Prostate gland (tissue), 2 donors: ENCODE data around the gene SLC25A5.

Experiments used
- POLR2A ChIP-seq: fragments of 450-650 bp; IDR thresholded peaks from one replicate; pipeline ENCODE4 v1.6.1; 2016; ENCODE audit warnings: antibody characterized with exemption, mild to moderate bottlenecking
- TF ChIP-seq, protein P1 (sequence below), 4 experiments: fragments of 200-600 bp in 2 of 4; fragments of 450-650 bp in 2 of 4; sonication (generic) in 2 of 4; IDR thresholded peaks; 1 replicate in 3 of 4; 2 replicates in 1 of 4; pipeline ENCODE4 v1.5.1; 2016 to 2019; ENCODE audit warnings: antibody characterized with exemption in 4 of 4, mild to moderate bottlenecking in 2 of 4, moderate library complexity in 2 of 4

DNA sequence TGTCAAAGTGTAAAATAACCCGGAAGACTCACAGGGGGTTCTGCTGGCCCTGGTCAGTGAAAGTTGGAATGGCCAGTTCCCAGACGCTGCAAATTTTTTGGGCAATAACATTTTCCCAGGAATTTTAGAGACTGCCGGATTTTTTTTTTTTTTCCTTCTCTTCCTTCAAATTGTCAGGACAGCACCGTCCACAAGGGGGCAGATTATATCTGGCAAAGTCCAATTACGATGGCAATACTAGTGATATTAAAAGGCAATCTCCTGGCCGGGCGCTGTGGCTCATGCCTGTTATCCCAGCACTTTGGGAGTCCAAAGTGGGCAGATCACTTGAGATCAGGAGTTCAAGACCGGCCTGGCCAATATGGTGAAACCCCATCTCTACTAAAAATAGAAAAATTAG is 20.5 kb downstream of the SLC25A5 start:
- no peak for TF ChIP-seq POLR2A
- TF ChIP-seq, protein P1, sequence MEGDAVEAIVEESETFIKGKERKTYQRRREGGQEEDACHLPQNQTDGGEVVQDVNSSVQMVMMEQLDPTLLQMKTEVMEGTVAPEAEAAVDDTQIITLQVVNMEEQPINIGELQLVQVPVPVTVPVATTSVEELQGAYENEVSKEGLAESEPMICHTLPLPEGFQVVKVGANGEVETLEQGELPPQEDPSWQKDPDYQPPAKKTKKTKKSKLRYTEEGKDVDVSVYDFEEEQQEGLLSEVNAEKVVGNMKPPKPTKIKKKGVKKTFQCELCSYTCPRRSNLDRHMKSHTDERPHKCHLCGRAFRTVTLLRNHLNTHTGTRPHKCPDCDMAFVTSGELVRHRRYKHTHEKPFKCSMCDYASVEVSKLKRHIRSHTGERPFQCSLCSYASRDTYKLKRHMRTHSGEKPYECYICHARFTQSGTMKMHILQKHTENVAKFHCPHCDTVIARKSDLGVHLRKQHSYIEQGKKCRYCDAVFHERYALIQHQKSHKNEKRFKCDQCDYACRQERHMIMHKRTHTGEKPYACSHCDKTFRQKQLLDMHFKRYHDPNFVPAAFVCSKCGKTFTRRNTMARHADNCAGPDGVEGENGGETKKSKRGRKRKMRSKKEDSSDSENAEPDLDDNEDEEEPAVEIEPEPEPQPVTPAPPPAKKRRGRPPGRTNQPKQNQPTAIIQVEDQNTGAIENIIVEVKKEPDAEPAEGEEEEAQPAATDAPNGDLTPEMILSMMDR (IDR thresholded peaks at IDR 0.05) = peak in 3 of 4 experiments; percentile 42 to 51 (median 47)
